Neural cell (in vitro differentiated cells): ENCODE data around the gene ROBO1.

Experiments used
- EP300 ChIP-seq: fragments of 450-650 bp; conservative IDR thresholded peaks from 2 replicates; pipeline ENCODE4 v1.6.1; 2014; ENCODE audit warnings: antibody characterized with exemption, mild to moderate bottlenecking, moderate library complexity; ENCODE audit not compliant: poor library complexity, severe bottlenecking
- EZH2 ChIP-seq: fragments of 200-600, 300-800 bp; shearing (Covaris generic), sonication (generic); IDR thresholded peaks from 2 replicates; pipeline ENCODE4 v1.6.1; 2014; ENCODE audit warnings: antibody characterized with exemption, low read length, borderline replicate concordance, mild to moderate bottlenecking; ENCODE audit not compliant: insufficient read depth, poor library complexity, severe bottlenecking
- POLR2AphosphoS5 ChIP-seq: IDR thresholded peaks from 2 replicates; pipeline ENCODE4 v1.6.1; 2012
- RAD21 ChIP-seq: fragments of 450-650 bp; conservative IDR thresholded peaks from 2 replicates; pipeline ENCODE4 v1.6.1; 2014; ENCODE audit warnings: antibody characterized with exemption, mild to moderate bottlenecking, moderate library complexity
- TF ChIP-seq, protein P1 (sequence below): fragments of 450-650 bp; IDR thresholded peaks from 2 replicates; pipeline ENCODE4 v1.5.1; 2014; ENCODE audit warnings: antibody characterized with exemption, mild to moderate bottlenecking, moderate library complexity; ENCODE audit not compliant: poor library complexity, severe bottlenecking

DNA sequence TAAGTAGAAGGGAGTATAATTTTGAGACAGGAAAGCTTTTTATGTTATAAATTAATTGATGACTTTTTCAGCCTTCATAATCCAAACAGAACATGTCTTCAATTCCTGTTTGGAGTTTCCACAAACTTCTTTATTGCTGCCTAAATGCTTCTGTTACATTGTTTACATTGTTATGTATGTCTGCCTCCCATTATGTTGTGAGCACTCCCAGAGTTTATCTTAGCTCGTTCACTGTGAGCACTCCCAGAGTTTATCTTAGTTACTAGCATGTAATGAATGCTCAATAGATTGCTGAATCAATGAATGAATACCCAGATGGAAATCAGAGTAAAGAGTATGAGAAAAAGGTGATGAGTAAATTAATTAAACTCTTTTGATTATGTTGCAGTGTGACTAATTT lies 1178.0 kb downstream of the ROBO1 start:
- TF ChIP-seq, protein P1, sequence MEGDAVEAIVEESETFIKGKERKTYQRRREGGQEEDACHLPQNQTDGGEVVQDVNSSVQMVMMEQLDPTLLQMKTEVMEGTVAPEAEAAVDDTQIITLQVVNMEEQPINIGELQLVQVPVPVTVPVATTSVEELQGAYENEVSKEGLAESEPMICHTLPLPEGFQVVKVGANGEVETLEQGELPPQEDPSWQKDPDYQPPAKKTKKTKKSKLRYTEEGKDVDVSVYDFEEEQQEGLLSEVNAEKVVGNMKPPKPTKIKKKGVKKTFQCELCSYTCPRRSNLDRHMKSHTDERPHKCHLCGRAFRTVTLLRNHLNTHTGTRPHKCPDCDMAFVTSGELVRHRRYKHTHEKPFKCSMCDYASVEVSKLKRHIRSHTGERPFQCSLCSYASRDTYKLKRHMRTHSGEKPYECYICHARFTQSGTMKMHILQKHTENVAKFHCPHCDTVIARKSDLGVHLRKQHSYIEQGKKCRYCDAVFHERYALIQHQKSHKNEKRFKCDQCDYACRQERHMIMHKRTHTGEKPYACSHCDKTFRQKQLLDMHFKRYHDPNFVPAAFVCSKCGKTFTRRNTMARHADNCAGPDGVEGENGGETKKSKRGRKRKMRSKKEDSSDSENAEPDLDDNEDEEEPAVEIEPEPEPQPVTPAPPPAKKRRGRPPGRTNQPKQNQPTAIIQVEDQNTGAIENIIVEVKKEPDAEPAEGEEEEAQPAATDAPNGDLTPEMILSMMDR = no peak
- no peak for TF ChIP-seq RAD21
- no peak for TF ChIP-seq EP300
- no peak for TF ChIP-seq EZH2
- no peak for TF ChIP-seq POLR2AphosphoS5
